Amniotic epithelial cell (primary cell): ENCODE measurements around the gene ADAMTSL4.
"Not testable (repeated sequence)": the region's sequence is repeated elsewhere in the genome, so short reads cannot be mapped to it uniquely, and the experiment has no call there.

Source experiments
- DNase-seq: peaks from one replicate; pipeline ENCODE4 v3.0.0-alpha.2; 2010; ENCODE audit warnings: low read depth

Gene ADAMTSL4

DNA sequence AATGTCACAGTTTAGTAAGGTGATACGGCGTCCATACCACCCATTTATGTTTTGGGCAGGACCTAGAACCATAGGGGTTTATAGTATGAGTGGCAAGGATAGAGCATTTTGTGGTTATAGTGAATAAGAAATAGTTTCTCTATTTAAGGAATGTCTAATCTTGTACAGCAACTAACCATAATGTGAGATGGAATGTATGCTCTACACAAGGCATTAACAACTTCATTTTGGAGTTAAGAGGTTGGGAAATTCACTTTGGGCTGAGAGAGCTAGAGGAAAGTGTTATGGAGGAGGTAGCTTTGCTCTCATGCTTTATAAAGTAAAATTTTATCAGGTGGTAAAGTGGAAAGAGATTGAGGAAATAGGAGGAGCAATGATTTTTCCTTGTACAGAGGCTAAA, 33.2 kb downstream of the ADAMTSL4 start:
- DNase-seq = peak; percentile 69

DNA sequence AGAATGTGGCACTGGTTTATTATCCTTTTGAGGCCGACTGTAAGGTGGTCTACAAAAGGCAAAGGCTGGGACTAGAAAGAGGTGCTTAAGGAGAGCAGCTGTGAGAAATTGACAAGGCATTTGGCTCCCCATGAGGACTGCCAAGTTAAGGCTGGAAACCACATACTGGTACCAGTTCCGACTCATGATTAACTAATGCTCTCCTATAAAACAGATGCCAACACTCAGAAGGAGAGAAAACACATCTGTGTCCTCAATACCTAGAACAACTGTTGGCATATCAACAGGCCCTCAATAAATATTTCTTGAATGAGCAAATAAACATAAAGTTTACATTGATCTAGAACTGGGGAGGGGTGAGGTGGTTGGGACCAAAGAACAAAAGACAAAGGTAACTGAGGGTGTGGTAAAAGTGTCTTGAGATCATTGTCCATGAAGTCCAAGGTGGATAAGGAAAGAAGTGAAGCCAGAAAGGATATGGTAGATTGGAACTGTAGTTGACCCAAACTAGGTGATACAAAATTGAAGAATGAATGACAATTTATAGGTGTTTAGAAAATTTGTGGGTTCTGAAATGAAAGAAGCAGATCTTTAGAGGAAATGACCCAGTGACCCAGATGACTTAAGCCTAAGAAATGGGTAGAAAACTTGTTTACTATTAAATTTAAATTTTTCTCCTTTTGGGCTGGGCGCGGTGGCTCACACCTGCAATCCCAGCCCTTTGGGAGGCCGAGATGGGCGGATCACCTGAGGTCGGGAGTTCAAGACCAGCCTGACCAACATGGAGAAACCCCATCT, 47.1 kb downstream of the ADAMTSL4 start:
- DNase-seq = peak; percentile 91

GRCh38 chr1:150596976-150597375, 47.8 kb downstream of the ADAMTSL4 start:
- DNase-seq = no peak

GRCh38 chr1:150598346-150598745, 49.1 kb downstream of the ADAMTSL4 start:
- DNase-seq = not testable (repeated sequence)

- DNase-seq = no peak
Observed at GRCh38 chr1:150601540-150601939, 52.3 kb downstream of the ADAMTSL4 start.

DNA sequence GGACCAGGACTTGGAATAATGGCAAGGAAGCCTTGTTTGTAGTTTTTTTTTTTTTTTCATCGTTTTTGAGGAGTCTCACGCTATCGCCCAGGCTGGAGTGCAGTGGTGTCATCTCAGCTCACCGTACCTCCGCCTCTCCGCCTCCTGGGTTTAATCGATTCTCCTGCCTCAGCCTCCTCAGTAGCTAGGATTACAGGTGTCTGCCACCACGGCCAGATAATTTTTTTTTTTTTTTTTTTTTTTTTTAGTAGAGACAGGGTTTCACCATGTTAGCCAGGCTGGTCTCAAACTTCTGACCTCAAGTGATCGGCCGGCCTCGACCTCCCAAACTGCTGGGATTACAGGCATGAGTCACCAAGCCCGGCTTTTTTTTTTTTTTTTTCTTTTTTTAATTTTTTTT, 53.2 kb downstream of the ADAMTSL4 start:
- DNase-seq = not testable (repeated sequence)

DNA sequence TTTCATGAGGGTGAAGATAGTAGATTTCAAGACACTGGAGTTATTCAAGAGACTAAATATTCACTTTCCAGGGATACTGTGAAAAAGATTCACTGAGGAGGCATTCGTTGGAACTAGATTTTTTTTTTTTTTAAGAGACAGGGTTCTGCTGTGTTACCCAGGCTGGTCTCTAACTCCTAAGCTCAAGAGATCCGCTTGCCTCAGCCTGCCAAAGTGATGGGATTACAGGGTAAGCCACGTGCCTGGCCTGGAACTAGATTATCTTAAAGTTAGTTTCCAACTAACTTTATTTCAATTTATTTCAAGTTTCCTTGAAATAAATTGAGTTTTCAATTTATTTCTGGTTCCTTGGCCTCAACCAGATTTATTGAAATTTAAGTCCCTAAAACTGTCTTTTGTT, 54.5 kb downstream of the ADAMTSL4 start:
- no peak for DNase-seq

DNA sequence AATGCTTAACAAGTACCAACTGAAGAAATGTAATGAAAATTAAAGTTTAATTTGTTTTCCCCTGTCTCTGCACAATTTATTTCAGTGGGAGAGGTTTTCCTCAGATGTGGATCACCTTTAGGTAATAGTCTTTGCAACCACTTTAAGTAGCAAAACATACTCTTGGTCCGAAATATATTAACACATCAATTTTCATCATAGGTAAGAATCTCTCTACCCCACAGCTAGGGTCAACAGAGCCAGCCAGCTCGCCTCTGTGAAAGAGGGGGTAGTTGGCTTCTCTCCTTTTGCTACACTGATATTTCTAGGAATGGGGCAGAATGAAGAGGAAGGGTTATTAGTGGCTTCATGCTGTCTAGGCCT, 55.0 kb downstream of the ADAMTSL4 start:
- DNase-seq = no peak

DNA sequence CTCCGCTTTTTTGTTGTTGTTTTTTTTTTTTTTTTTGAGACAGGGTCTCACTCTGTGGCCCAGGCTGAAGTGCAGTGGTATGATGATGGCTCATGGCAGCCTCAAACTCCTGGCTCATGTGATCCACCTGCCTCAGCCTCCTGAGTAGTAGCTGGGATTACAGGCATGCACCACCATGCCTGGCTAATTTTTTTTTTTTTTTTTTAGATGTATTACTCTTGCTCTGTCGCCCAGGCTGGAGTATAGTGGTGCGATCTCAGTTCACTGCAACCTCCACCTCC, 56.2 kb downstream of the ADAMTSL4 start:
- DNase-seq = not testable (repeated sequence)

- DNase-seq = no peak
Observed at GRCh38 chr1:150606463-150607142, 57.4 kb downstream of the ADAMTSL4 start.

- DNase-seq = peak; percentile 77
Observed at GRCh38 chr1:150609732-150610131, 60.5 kb downstream of the ADAMTSL4 start.
